H54 (cell line): ENCODE measurements around the gene OR10D3.
A peak's percentile ranks its signal among the peaks of the same experiment; 100 is the strongest.

Experiments
- DNase-seq: peaks from one replicate; pipeline ENCODE4 v3.0.0; 2011; ENCODE audit warnings: low spot score, mixed read lengths; ENCODE audit not compliant: insufficient read length
- FAIRE-seq: peaks from 3 replicates; lab custom pipeline; 2011; peaks lifted over from hg19 to GRCh38; lab: Jason Lieb, UNC
- POLR2A ChIP-seq: IDR thresholded peaks from 2 replicates; pipeline ENCODE4 v1.6.1; 2011; ENCODE audit warnings: low read depth, mild to moderate bottlenecking, low read length

Gene OR10D3

DNA sequence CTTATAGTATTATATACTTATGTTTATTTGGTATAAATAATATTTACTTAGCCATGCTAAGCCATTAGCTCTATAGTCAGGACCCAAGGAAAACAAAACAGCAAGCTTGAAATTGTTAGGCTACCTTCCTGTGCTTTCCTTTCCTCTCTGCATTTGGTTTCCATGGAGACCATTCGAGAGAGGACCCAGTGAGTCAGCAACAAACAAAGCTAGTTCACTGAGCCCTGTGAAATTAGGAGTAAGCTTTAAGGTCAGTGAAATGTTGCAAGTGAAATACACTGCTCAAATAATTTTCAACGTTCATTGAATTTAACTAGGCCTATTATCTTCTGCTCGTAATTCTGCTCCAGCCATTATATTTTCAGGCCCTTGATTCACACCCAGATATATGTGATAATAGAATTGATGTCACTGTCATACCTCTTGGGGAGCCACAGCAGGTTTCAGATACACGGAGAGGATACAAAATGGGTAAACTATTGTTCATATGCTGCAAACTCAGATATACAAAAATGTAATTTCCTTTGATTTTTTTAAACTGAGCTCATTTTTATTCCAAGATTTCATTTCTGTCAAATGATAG lies 9.1 kb upstream of the OR10D3 start:
- DNase-seq (peak; percentile 1), FAIRE-seq (no peak)

DNA sequence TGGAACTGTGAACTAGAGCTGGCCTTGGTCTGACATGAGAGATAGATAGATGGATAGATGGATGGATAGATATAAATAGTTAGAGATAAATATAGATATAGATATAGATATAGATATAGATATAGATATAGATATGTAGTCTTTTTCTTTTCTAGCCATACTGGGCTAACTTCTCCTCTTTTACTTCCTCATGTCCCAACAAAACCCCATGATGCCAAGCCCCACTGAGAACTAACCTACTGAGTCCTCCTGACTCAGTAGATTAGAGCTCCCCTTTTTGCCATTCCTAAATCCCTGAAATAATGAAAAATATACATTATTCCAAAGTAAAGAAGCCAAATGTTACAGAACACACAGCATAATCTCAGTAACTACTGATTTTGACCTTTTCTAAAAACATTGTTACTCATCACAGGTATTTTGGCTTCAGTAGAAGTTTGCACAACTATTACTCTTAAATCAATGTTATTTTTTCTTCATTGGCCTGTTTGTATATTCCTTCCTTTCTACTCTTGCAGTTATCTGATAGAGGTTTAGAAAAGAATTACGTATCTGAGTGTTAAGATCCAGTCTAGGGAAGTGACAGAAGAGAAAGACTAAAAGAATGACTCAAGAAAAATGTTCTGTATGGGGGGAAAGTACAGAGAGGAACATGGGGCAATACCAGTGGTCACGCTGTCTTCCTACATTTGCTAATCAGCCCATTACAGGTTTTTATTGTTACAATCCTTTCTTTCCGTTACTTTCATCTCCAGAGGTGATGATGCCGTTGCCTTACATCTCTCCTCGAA lies 6.0 kb upstream of the OR10D3 start:
- FAIRE-seq, result no peak
- no peak for DNase-seq
- TF ChIP-seq POLR2A, result no peak

More for the DNA sequence above, 9.1 kb upstream of the OR10D3 start:
- no peak for TF ChIP-seq POLR2A

DNA sequence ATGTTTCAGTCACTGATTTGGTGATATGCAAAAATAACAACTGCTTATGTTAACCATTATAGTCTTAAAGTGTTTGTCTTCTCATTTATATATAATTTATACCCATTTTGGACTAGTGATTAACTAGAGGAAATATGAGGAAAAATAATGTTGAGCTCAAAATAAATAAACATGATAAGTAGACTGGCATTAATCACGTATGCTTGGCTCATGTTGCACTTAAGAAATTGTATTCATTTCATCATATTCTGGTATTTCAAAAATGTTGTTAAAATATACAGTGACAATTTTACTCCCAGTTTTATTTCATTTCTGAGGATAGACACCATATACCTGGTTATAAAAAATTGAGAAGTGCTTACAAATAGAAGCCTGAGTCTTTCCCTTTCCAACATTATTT lies 3.8 kb upstream of the OR10D3 start:
- TF ChIP-seq POLR2A, result no peak
- FAIRE-seq, result no peak
- no peak for DNase-seq

DNA sequence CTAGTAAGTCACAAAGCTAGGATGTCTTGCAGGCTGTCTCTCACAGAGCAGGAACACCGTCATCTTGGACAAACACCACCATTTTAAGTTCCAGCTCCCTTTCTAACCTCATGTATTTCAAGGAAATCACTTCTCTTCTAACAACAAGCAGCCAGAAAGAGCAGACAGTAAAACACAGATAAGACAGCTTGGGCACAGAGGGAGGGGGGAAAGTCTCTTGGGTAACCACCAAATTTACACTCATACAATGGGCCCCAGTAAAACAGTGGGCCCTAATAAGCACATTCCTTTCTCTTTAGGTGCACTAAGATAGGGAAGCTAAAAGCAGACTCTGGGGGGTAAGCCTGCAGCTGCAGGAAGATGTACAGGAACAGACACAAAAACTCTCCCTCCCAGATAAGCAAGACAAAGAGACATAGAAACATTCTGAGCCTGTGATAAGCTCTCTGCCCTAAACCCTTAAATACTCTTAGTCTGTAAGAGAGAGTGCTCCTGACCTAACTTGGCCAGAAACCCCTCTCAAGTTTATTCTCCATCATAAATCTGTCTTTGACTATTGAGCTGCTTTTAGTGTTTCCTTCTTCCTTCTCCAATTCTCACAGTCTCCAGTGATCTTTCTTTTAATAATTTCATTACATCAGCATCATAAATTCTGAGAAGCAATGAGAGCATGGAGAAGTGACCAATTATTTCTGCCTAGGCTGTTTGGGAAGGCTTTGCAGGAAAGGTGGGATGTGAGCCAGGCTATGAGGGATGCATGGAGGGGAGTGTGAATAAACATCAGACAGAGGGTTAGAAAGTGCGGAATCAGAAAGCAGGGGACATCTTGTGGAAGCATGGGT lies 7.4 kb downstream of the OR10D3 start:
- FAIRE-seq, result no peak
- TF ChIP-seq POLR2A, result no peak
- no peak for DNase-seq

DNA sequence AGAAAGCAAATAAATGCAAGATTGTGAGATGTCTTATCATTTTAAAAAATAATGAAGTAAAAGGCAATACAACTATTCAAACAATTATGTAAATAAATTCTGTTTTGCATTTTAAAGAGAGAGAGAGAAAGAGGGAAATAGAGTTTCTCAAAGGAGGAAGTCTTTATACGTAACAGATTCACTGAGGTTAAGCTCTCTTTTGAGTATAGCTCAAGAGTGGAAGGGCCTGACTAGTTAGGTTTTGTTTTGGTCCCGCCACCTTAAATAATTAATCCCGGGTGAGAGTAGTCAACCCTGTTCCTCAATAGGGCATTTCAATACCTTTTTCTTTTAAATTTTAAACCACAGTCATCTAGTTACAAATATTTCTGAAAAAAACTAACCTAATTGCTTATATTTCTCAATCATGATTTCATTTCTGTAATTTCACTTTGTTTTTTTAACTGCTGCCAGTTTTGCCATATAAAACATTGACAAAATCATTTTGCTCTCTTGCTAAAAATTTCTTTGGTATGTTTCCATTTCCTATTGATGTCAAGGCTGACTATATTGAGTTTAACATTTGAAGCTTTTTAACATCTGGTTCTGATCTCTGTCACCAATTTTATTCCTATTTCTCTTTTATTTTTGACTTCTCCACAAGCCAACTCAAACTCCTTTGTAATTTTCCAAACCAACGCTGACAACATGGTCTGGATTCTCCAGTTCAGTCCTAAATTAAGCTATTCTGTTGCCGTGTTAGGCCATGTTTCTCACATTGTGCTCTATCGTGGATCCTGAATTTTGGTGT lies 10.3 kb downstream of the OR10D3 start:
- no peak for FAIRE-seq
- DNase-seq, result no peak
- TF ChIP-seq POLR2A, result no peak

GRCh38 chr11:124194293-124195188 lies 11.4 kb downstream of the OR10D3 start:
- no peak for TF ChIP-seq POLR2A
- no peak for FAIRE-seq
- DNase-seq, result no peak

- DNase-seq, result peak; percentile 1
- FAIRE-seq, result peak; percentile 45
- no peak for TF ChIP-seq POLR2A
These were observed 12.1 kb downstream of the OR10D3 start for GRCh38 chr11:124195189-124195734.

GRCh38 chr11:124197999-124198398 lies 14.9 kb downstream of the OR10D3 start:
- TF ChIP-seq POLR2A, result no peak
- DNase-seq, result no peak
- no peak for FAIRE-seq

GRCh38 chr11:124198897-124199296 lies 15.8 kb downstream of the OR10D3 start:
- TF ChIP-seq POLR2A, result no peak
- no peak for DNase-seq
- no peak for FAIRE-seq

GRCh38 chr11:124199702-124200101 lies 16.6 kb downstream of the OR10D3 start:
- no peak for FAIRE-seq
- DNase-seq, result no peak
- TF ChIP-seq POLR2A, result no peak

DNA sequence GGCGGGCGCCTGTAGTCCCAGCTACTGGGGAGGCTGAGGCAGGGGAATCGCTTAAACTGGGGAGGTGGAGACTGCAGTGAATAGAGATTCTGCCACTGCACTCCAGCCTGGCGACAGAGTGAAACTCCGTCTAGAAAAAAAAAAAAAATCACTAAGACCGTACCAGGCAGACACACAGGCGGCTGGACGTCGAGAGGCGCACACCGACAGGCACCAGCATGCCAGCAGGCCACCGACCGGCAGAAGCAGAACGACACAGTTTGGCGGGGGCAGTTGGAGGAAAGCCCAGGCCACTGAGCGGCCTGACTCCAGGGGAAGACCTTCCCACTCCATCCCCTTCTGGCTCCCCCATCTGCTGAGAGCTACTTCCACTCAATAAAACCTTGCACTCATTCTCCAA lies 17.5 kb downstream of the OR10D3 start:
- no peak for FAIRE-seq
- TF ChIP-seq POLR2A, result no peak
- no peak for DNase-seq

- TF ChIP-seq POLR2A, result no peak
- DNase-seq, result no peak
- FAIRE-seq, result no peak
These were observed 19.8 kb downstream of the OR10D3 start for GRCh38 chr11:124202951-124203350.
